Measurements from ENCODE around the gene TPST1. TPM values are rescaled to one million over a fixed set of nuclear protein-coding genes. Genes with fewer than 3 reads are reported as not detected.

TPST1 gene
- total RNA-seq, 3 donors from 2014 or later: 1.1 to 2.0 (median 1.4) TPM

DNA sequence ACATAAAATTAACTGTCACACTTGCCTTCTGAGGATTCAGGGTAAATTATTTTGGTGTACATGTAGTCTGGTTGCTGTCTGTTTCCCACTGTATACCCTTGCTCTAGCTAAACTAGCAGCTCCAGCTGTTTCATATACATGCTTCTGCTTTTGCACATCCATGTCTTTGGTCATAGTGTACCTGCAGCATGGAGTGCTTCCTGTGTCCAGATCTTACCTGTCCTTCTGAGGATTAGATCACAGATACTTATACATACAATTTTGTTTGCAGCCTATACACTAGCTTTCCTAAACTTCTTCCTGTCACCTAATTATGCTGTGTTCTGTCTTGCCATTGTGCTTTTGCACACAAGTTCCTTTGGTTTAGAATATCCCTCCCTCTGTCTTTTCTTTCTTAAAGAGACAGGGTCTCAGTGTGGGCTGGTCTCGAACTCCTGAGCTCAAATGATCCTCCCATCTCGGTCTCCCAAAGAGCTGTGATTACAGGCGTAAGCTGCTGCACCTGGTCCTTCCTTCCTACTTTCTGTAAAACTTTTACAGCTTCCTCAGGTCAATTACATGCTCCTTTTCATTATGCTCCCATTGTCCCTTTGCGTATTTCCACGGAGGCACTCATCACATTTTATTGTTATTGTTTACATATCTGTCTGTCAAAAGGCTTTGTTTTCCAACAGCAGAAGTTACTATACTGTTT, 33.8 kb downstream of the TPST1 start:
- H3K4me3 Mint-ChIP-seq: no peak overlapping the region
- DNase-seq: no peak
- ATAC-seq: no peak
- H3K27me3 Mint-ChIP-seq (ENCODE audit: low read depth): no peaks in the 10 kb centered on the region
- no peaks in the 10 kb centered on the region for H3K4me1 Mint-ChIP-seq (ENCODE audit: low read depth)
- no peaks in the 10 kb centered on the region for H3K9me3 Mint-ChIP-seq
- H3K36me3 Mint-ChIP-seq (ENCODE audit: insufficient read depth): no peaks in the 10 kb centered on the region

DNA sequence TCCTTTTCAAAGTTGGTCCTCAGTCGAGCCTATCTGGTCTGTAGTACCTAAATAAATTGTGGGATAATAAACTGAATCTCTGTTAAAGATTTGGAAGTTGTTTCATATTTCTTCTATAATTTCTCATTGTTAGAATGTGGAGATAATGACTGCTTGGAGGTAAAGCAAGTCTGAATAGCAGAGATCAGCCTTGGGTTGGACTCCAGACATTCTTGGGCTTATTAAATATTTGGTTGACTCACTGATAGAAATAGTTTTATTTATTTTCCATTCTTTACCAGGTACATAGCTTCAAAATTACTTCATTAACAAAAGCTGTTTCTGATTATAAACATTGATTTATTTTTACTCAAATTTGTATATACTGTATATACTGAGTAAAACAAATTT, 34.3 kb downstream of the TPST1 start:
- DNase-seq (no peak), ATAC-seq (no peak)
- H3K9me3 Mint-ChIP-seq: no peaks in the 10 kb centered on the region
- no peak overlapping the region for H3K4me3 Mint-ChIP-seq
- no peaks in the 10 kb centered on the region for H3K27me3 Mint-ChIP-seq (ENCODE audit: low read depth)
- no peaks in the 10 kb centered on the region for H3K4me1 Mint-ChIP-seq (ENCODE audit: low read depth)
- H3K36me3 Mint-ChIP-seq (ENCODE audit: insufficient read depth): no peaks in the 10 kb centered on the region

DNA sequence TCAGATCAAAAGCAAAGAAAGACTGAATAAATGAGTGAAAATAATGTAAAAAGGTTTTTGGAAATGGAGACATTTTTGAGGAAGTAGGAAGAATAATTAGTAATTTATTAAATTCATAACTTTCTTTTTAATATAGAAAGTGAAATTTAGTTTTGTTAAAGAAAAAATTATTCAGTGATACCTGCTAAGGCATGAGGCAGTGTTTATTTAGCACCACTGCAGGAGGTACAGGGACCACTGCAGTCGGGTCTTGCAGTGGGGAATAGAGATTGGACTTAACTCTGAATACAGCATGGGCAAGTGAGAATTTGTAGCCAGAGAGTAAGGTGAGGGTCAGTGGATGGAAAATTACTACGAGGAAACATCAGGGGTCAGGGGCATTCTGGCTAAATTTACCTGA, 39.9 kb downstream of the TPST1 start:
- ATAC-seq (no peak), DNase-seq (no peak)
- Mint-ChIP-seq H3K27me3 (ENCODE audit: low read depth) (no peaks in the 10 kb centered on the region), H3K36me3 (ENCODE audit: insufficient read depth) (no peaks in the 10 kb centered on the region), H3K9me3 (no peaks in the 10 kb centered on the region), H3K4me3 (no peak overlapping the region), H3K4me1 (ENCODE audit: low read depth) (no peaks in the 10 kb centered on the region)

DNA sequence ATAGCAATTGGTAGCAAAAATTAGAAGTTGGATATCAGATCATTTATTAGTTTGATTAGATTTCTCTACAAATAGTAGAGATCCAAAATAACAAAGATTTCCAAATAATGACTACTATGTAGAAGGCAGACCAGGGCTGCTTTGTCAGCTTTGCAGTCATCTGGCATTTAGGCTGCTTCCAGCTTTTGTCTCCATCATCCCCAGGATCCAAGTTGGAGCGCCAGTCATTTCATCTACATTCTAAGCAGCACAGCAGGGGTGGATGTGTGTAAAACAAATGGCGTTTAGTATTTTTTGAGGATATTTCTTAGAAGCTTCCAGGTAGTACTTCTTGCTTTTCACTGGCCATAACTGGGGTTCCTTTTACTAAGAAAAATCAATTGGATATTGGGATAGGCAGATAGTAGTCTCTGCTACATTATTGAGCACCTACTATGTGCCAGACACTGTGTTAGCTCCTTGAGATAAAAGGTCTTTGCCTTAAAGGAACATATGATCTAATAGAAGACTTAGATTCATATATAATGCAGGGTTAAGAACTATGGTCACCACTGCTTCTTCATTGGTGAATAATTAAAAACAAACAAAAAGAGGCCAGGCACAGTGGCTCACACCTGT, 41.5 kb downstream of the TPST1 start:
- no peaks in the 10 kb centered on the region for H3K36me3 Mint-ChIP-seq (ENCODE audit: insufficient read depth)
- H3K27me3 Mint-ChIP-seq (ENCODE audit: low read depth): no peaks in the 10 kb centered on the region
- no peak for ATAC-seq
- no peak overlapping the region for H3K4me3 Mint-ChIP-seq
- no peak for DNase-seq
- no peaks in the 10 kb centered on the region for H3K4me1 Mint-ChIP-seq (ENCODE audit: low read depth)
- H3K9me3 Mint-ChIP-seq: no peaks in the 10 kb centered on the region

DNA sequence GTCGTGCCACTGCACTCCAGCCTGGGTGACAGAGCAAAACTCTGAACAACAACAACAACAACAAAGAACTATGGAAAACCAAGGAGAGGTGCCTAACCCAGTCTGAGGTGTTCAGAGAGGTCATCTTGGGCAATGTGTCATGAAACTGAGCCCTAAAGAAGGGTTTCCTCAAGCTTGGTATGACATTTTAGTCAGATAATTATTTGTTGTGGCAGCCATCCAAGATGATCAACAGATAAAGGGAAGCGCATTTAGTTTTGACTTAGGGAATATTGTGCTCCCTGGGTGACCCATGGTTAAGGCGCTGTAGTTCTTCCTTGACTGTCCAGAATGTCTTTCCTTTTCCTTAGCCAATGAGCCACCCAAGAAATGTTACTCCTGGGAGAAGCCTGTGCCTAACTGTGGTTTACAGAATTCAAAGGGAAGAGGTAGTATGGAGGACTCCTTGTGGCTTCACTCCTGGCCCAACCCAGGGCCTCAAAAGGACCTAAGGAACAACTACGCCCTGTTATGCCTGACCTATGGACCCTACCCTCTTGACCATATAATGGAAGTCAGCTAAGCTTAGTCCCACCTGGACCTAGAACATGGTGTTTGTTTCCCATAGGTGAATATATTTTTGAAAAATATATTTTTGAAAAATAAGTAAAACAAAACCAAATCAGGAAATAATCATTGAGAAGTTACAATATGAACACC, 42.4 kb downstream of the TPST1 start:
- Mint-ChIP-seq H3K4me3 (no peak overlapping the region), H3K4me1 (ENCODE audit: low read depth) (no peaks in the 10 kb centered on the region), H3K36me3 (ENCODE audit: insufficient read depth) (no peaks in the 10 kb centered on the region), H3K27me3 (ENCODE audit: low read depth) (no peaks in the 10 kb centered on the region), H3K9me3 (no peaks in the 10 kb centered on the region)
- ATAC-seq (no peak), DNase-seq (no peak)

DNA sequence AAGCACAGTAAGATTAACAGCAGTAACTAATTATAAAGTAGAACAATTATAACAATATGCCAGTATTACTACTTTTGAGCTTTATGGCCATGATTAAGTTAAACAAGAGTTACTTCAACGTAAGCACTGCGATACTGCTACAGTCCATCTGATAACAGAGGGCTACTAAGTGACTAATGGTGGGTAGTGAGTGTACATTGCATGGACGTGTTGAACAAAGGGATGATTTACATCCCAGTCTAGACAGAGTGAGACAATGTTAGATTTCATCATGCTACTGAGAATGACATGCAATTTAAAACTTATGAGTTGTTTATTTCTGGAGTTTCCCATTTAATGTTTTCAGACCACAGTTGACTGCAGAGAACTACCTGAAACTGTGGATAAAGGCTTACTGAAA, 45.6 kb downstream of the TPST1 start:
- H3K27me3 Mint-ChIP-seq (ENCODE audit: low read depth): no peaks in the 10 kb centered on the region
- no peak overlapping the region for H3K4me3 Mint-ChIP-seq
- H3K9me3 Mint-ChIP-seq: no peaks in the 10 kb centered on the region
- H3K4me1 Mint-ChIP-seq (ENCODE audit: low read depth): no peaks in the 10 kb centered on the region
- DNase-seq (no peak), ATAC-seq (no peak)
- no peaks in the 10 kb centered on the region for H3K36me3 Mint-ChIP-seq (ENCODE audit: insufficient read depth)

DNA sequence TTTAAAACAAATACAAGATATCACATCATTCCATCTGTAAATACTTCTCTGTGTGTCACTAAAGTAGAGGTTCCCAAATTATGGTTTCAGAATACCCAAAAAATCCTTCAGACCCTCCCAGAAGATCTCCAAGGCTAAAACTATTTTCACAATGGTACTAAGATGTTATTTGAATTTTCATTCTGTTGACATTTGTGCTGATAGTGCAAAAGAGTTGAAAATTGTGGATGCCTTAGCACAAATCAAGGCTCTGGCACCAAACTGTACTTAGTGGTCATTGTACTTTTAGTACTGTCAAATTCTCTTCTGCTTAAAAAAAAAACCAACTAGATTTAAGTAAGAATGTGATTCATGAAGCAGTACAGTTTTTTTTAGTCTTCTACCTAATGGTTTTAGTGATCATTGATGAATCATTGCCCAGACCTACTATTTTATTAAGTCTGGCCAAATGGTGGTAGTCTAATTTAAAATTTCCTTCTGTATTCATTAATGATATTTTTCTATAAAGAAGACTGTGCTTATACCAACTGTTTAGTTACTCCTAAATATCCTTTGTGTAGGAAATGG, 50.5 kb downstream of the TPST1 start:
- DNase-seq: no peak
- H3K36me3 Mint-ChIP-seq (ENCODE audit: insufficient read depth): no peaks in the 10 kb centered on the region
- no peak for ATAC-seq
- no peaks in the 10 kb centered on the region for H3K4me1 Mint-ChIP-seq (ENCODE audit: low read depth)
- no peaks in the 10 kb centered on the region for H3K27me3 Mint-ChIP-seq (ENCODE audit: low read depth)
- no peaks in the 10 kb centered on the region for H3K9me3 Mint-ChIP-seq
- H3K4me3 Mint-ChIP-seq: no peak overlapping the region

DNA sequence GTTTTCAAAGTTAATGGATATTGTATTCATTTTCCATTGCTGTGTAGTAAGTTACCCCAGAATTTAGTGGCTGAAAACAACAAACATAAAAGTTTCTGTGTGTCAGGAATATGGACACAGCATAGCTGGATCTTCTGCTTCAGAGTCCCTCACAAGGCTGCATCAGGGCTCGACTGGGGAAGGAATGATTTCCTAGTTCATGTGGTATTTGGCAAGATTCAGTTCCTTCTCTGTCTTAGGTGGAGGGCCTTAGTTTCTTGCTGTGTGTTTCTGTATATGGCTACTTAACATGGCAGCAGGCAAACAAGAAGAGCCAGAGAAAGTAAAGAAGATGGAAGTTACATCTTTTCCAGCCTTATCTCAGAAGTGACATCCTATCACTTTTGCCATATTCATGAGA, 51.1 kb downstream of the TPST1 start:
- DNase-seq (no peak), ATAC-seq (no peak)
- Mint-ChIP-seq H3K36me3 (ENCODE audit: insufficient read depth) (no peaks in the 10 kb centered on the region), H3K4me1 (ENCODE audit: low read depth) (no peaks in the 10 kb centered on the region), H3K9me3 (no peaks in the 10 kb centered on the region), H3K4me3 (no peak overlapping the region), H3K27me3 (ENCODE audit: low read depth) (no peaks in the 10 kb centered on the region)

DNA sequence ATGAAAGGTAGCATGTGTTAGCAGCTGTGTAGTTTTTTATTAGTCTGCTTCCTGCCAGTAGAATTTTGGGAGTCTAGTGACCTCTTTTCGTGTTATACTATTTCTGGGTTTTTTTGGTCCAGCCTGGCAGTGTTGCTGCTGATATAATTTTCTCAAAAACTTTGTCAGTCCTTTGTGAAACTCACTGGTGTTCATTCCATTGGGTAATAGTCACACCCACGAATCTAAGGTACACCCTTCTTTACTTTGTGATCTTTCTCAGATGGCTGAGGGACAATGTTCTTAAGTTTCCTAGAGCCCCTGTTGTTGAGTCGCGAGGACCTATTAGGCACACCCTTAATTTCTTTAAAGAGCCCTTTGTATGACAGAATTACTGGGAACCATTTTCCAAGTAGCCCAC, 52.3 kb downstream of the TPST1 start:
- ATAC-seq (no peak), DNase-seq (no peak)
- Mint-ChIP-seq H3K9me3 (no peaks in the 10 kb centered on the region), H3K4me1 (ENCODE audit: low read depth) (no peaks in the 10 kb centered on the region), H3K27me3 (ENCODE audit: low read depth) (peaks cover 4% of the 10 kb centered on the region), H3K4me3 (no peak overlapping the region), H3K36me3 (ENCODE audit: insufficient read depth) (no peaks in the 10 kb centered on the region)

DNA sequence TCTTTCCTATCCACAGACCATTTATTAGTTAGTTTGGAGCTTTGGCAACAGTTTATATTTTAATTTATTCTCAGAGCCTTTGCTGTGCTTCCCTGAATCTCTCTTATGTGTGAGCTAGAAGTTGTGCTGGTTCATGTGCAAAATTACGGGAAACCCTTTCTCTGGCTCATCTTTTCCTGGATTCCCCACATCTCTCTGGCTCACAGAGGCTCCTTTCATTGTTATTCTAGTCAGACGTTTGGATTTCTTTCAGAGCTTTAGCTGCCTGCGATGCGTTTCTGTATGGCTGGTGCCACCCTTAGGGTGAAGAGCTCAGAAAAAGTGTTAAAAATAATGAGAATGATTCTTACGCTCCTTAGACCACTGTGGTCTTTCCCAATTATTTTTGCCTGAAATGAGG, 53.3 kb downstream of the TPST1 start:
- H3K9me3 Mint-ChIP-seq: peaks cover 2% of the 10 kb centered on the region
- no peak overlapping the region for H3K4me3 Mint-ChIP-seq
- H3K4me1 Mint-ChIP-seq (ENCODE audit: low read depth): no peaks in the 10 kb centered on the region

DNA sequence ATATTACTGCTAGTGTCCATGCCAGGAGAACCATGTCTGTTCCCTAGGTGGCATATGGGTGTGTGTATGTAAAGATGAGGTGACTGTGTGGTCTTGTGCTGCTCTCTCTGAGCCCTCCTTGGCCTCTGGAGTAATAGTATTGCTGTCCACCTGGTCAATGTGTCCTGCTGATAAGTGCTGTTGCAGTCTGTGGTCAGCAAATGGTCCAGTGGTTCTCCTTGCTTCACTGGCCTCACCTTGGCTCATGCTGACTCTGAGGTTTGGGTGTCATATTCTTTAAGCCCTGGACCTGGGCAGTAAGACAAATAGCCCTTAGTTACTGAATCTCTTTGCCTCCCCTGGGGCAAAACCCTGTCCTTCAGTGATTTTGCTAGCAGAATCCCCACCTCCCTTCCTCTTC, 56.8 kb downstream of the TPST1 start:
- H3K27me3 Mint-ChIP-seq (ENCODE audit: low read depth): peaks cover 5% of the 10 kb centered on the region
- H3K4me1 Mint-ChIP-seq (ENCODE audit: low read depth): no peaks in the 10 kb centered on the region
- no peak for DNase-seq
- H3K4me3 Mint-ChIP-seq: no peak overlapping the region
- no peak for ATAC-seq
- peaks cover 8% of the 10 kb centered on the region for H3K36me3 Mint-ChIP-seq (ENCODE audit: insufficient read depth)
- H3K9me3 Mint-ChIP-seq: peaks cover 26% of the 10 kb centered on the region

More for the DNA sequence above, 53.3 kb downstream of the TPST1 start:
- Mint-ChIP-seq H3K36me3 (ENCODE audit: insufficient read depth) (peaks cover 1% of the 10 kb centered on the region), H3K27me3 (ENCODE audit: low read depth) (peaks cover 5% of the 10 kb centered on the region)
- DNase-seq: no peak
- ATAC-seq: no peak

DNA sequence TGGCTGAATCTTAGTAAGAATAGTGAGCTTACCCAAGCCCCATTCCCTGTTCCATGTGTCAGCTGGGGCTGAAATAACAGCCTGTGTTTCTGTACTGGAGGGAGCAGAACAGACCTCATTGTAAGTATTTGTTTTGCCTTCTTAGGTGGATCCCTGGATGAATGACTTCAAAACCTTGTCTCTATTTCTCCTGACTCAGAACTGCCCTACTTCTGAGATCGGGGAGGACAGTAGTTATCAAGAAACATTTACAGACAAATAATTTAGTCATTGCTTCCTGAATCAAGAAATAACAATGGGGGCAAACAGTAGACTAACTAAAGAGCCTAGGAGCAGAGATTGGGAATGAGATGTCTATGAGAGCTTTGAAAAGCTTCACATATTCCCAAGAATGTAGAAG, 58.8 kb downstream of the TPST1 start:
- no peak overlapping the region for H3K4me3 Mint-ChIP-seq
- H3K4me1 Mint-ChIP-seq (ENCODE audit: low read depth): no peaks in the 10 kb centered on the region
- peaks cover 12% of the 10 kb centered on the region for H3K36me3 Mint-ChIP-seq (ENCODE audit: insufficient read depth)
- peaks cover 5% of the 10 kb centered on the region for H3K27me3 Mint-ChIP-seq (ENCODE audit: low read depth)
- DNase-seq: no peak
- peaks cover 31% of the 10 kb centered on the region for H3K9me3 Mint-ChIP-seq
- no peak for ATAC-seq

DNA sequence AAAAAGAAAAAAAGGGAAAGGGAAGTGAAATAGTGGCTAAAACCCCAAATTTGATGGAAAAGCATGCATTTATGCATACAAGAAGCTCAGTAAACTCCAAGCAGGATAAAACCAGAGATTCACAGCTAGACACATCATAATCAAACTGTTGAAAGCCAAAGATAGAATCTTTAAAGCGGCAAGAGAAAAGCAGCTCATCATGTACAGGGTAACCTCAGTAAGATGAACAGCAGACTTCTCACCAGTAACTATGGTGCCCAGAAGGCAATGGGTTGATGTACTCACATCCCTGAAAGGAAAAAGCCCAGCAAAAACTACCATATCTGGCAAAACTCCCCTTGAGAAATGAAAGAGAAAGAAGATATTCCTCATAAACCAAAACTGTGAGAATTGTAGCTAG, 60.4 kb downstream of the TPST1 start:
- no peak overlapping the region for H3K4me3 Mint-ChIP-seq
- DNase-seq: no peak
- peaks cover 5% of the 10 kb centered on the region for H3K27me3 Mint-ChIP-seq (ENCODE audit: low read depth)
- ATAC-seq: no peak
- H3K9me3 Mint-ChIP-seq: peaks cover 31% of the 10 kb centered on the region
- no peaks in the 10 kb centered on the region for H3K4me1 Mint-ChIP-seq (ENCODE audit: low read depth)
- peaks cover 12% of the 10 kb centered on the region for H3K36me3 Mint-ChIP-seq (ENCODE audit: insufficient read depth)

DNA sequence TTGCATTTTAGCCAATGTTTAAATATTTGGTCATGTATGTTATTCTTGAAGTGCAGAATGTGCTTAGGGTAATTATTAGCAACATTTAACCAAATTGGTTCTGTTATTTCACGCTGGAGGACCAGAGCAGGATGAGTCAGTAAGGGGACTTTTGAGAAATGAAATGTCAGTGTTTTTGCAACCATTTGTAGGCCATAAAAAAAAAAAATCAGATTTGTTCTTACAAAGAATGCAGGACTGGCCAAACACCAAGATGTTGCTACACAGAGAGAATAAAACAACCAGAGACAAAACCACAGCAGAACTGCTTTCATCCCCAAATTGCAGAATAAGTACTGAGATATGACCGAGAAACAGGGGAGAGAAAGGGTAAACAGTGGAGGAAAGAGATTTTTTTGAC, 62.1 kb downstream of the TPST1 start:
- Mint-ChIP-seq H3K4me1 (ENCODE audit: low read depth) (no peaks in the 10 kb centered on the region), H3K9me3 (peaks cover 35% of the 10 kb centered on the region), H3K36me3 (ENCODE audit: insufficient read depth) (peaks cover 14% of the 10 kb centered on the region), H3K27me3 (ENCODE audit: low read depth) (peaks cover 4% of the 10 kb centered on the region), H3K4me3 (no peak overlapping the region)
- ATAC-seq: no peak
- DNase-seq: no peak

DNA sequence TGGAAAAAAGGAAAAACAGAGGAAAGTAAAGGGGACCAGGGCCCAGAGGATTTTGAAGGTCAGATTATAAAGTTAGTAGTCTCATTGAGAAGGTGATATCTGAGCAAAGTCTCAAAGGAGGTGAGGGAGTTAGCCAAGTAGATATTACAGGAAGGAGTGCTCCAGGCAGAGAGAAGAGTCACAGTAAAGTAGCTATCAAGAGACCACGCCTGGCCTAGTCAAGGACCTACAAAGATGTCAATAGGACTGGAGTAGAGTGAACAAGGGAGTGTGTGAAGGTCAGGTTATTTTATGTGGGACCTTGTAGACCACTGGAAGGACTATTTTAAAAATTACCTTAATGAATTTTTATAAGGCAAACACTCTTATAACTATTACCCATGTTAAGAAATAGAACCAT, 64.8 kb downstream of the TPST1 start:
- peaks cover 23% of the 10 kb centered on the region for H3K9me3 Mint-ChIP-seq
- H3K27me3 Mint-ChIP-seq (ENCODE audit: low read depth): no peaks in the 10 kb centered on the region
- ATAC-seq: no peak
- no peak for DNase-seq
- no peaks in the 10 kb centered on the region for H3K4me1 Mint-ChIP-seq (ENCODE audit: low read depth)
- peaks cover 8% of the 10 kb centered on the region for H3K36me3 Mint-ChIP-seq (ENCODE audit: insufficient read depth)
- no peak overlapping the region for H3K4me3 Mint-ChIP-seq

Data from activated T-cell treated with anti-CD3 and anti-CD28 coated beads, Interleukin-2, amount 50 U/mL, for 4 hours (primary cell).